Right lobe of liver (tissue), 6 donors: ENCODE results near the gene CENPX. TPM values are rescaled to one million over a fixed set of nuclear protein-coding genes. Genes with fewer than 3 reads are reported as not detected.
A peak's percentile ranks its signal among the peaks of the same experiment; 100 is the strongest.

Source experiments
- ATAC-seq, 4 donors: fragments of 200-7000 bp; cut with Tn5 transposase; one replicate each; pipeline ENCODE4 v1.9.1; 2020; ENCODE audit warnings: mild to moderate bottlenecking in 4 of 4, moderate library complexity in 4 of 4
- DNase-seq, 3 donors: peaks; one replicate each; pipeline ENCODE4 v3.0.0-alpha.2; 2020
- H3K27ac ChIP-seq, 3 donors: fragments of 200-600 bp; one replicate each; pipeline ENCODE4 v1.8.0; 2022
- H3K27me3 ChIP-seq, 2 donors: fragments of 200-600 bp; one replicate each; pipeline ENCODE4 v1.8.0; 2022
- H3K36me3 ChIP-seq, 4 donors: fragments of 200-600 bp; sonication (generic) in 1 of 4; one replicate each; pipeline versions ENCODE4 v1.5.1 to v1.8.0; 2017 to 2022; ENCODE audit warnings: control low read depth in 1 of 4
- H3K4me1 ChIP-seq, 4 donors: fragments of 200-600 bp; sonication (generic) in 1 of 4; one replicate each; pipeline versions ENCODE4 v1.5.1 to v1.8.0; 2017 to 2022; ENCODE audit warnings: control low read depth in 1 of 4
- H3K4me3 ChIP-seq, 3 donors: fragments of 200-600 bp; one replicate each; pipeline ENCODE4 v1.8.0; 2022
- H3K9me3 ChIP-seq, 4 donors: fragments of 200-600 bp; sonication (generic) in 1 of 4; one replicate each; pipeline versions ENCODE4 v1.5.1 to v1.8.0; 2017 to 2022; ENCODE audit warnings: control low read depth in 1 of 4
- CTCF ChIP-seq, 4 donors: fragments of 200-600 bp in 3 of 4; fragments of 450-650 bp in 1 of 4; IDR thresholded peaks; one replicate each; pipeline versions ENCODE4 v1.5.1 to v1.8.0; 2016 to 2022; ENCODE audit warnings: antibody characterized with exemption in 4 of 4, mild to moderate bottlenecking in 2 of 4
- POLR2A ChIP-seq: fragments of 450-650 bp; IDR thresholded peaks from one replicate; pipeline ENCODE4 v1.6.1; 2017; ENCODE audit warnings: antibody characterized with exemption, mild to moderate bottlenecking
- WGBS: methylation state at CpG from one replicate; pipeline ENCODE4 v1.1.6; 2018; ENCODE audit warnings: low coverage, low lambda C conversion rate; ENCODE audit not compliant: insufficient coverage; ENCODE audit errors: missing lambda C conversion rate; 5-methylcytosine and 5-hydroxymethylcytosine counted together
- intact Hi-C, 2 donors: fragments of 100-400 bp; cut with DNase I; formaldehyde crosslinking; loops; one replicate each; pipeline versions ENCODE4 v1.11.2 to v1.14.1; 2022
- total RNA-seq, 6 experiments: library from RNA; depleted of rRNA in 2 of 6; stranded (reverse); fragments of >200 nt in 2 of 6; fragmentation: NEBNext Ultra II Directional in 3 of 6; extraction: Animal tissue kit (Norgen Biotek cat#: 25700) in 3 of 6; gene quantifications; one replicate each; pipeline versions ENCODE4 v1.1.0 to v1.2.4, GENCODE V29; 2016 to 2023
- donor health status: DM: no; HTN: yes; CAD: no.
- donor health status: DM: no; HTN: no; CAD: no.
- donor health status: DM: no; HTN: no; CAD: no.
- donor health status: DM: no; HTN: yes; CAD: no.
- donor health status: DM: no; HTN: yes; CAD: no.

Gene CENPX
- total RNA-seq, 6 experiments from 2014 or later: 27.3 to 81.1 (median 47.8) TPM

- peak; percentile 56 to 87 (median 86) for DNase-seq
- H3K4me1 ChIP-seq: peaks cover 0 to 26% (median 11%) of the 10 kb centered on the region in 4 donors
- ATAC-seq: peak; percentile 14 to 59 (median 46)
- 5% methylated on average over 16 of the region's 30 CpGs for WGBS
- peak overlapping the region; percentile 72 to 87 (median 86) for H3K4me3 ChIP-seq
- TF ChIP-seq CTCF (IDR thresholded peaks at IDR 0.05) (no peak), POLR2A (no peak)
- no peaks in the 10 kb centered on the region for H3K9me3 ChIP-seq
- peak overlapping the region; percentile 59 to 97 (median 89) for H3K27ac ChIP-seq
- H3K27me3 ChIP-seq: no peaks in the 10 kb centered on the region
- intact Hi-C loops: no loop called here
- peaks cover 0 to 2% (median 0%) of the 10 kb centered on the region in 4 donors for H3K36me3 ChIP-seq
Measured at GRCh38 chr17:81976332-81977210, 46.1 kb downstream of the CENPX start.

DNA sequence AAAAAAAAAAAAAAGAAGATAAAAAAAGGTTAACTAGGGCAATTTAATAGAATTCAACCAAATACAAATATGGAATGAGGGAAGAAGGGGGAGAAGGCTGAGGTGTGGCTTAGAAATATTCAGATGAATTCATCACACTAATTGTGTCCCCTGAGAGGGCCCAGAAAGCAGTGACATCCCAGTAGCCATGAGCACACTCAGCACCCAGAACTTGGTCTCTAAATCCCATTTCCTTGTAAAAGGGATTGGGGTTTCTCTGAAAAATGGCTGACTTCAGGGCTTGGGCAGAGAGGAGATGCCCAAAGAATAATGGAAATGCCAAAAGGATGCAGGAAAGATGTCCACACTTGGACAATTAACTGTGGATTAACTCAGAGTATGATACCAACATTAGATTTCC lies 49.2 kb downstream of the CENPX start:
- intact Hi-C loops: no loop called here
- no peaks in the 10 kb centered on the region for H3K36me3 ChIP-seq
- no peak for TF ChIP-seq CTCF (IDR thresholded peaks at IDR 0.05)
- no peak for TF ChIP-seq POLR2A
- DNase-seq (no peak), ATAC-seq (no peak)
- H3K4me3 ChIP-seq: no peak overlapping the region
- no peaks in the 10 kb centered on the region for H3K27me3 ChIP-seq
- peaks cover 0 to 12% (median 5%) of the 10 kb centered on the region in 4 donors for H3K4me1 ChIP-seq
- H3K9me3 ChIP-seq: no peaks in the 10 kb centered on the region
- H3K27ac ChIP-seq: no peak overlapping the region

- ATAC-seq: no peak
- WGBS: 66% methylated on average over 8 of the region's 12 CpGs
- Histone ChIP-seq H3K4me1 (peaks cover 0 to 18% (median 7%) of the 10 kb centered on the region in 4 donors), H3K27ac (no peak overlapping the region), H3K9me3 (no peaks in the 10 kb centered on the region), H3K27me3 (no peaks in the 10 kb centered on the region), H3K4me3 (no peak overlapping the region), H3K36me3 (no peaks in the 10 kb centered on the region)
- intact Hi-C loops: no loop called here
- no peak for DNase-seq
- no peak for TF ChIP-seq CTCF (IDR thresholded peaks at IDR 0.05)
Measured at GRCh38 chr17:81968850-81969812, 53.5 kb downstream of the CENPX start.

Other genes starting within 250 kb of the CENPX start
- 100 to 1,000 TPM in 2 of 6 experiments, 10 to 100 TPM in 4; 39.5 to 146 (median 68.5) TPM for gene GCGR, start 218.7 kb downstream of the CENPX start, total RNA-seq
- 10 to 100 TPM; 19.0 to 32.6 (median 25.7) TPM for gene MCRIP1, start 189.6 kb downstream of the CENPX start, total RNA-seq
- under 1 TPM in 3 of 6 experiments, not detected in 3; 0.27 to 0.62 (median 0.40) TPM for gene PPP1R27, start 187.8 kb downstream of the CENPX start, total RNA-seq
- 1,000 to 10,000 TPM in 5 of 6 experiments, 100 to 1,000 TPM in 1; 856 to 5,039 (median 1,455) TPM for gene P4HB, start 162.3 kb downstream of the CENPX start, total RNA-seq
- 100 to 1,000 TPM in 5 of 6 experiments, 10 to 100 TPM in 1; 92.4 to 162 (median 137) TPM for gene ARHGDIA, start 151.5 kb downstream of the CENPX start, total RNA-seq
- 10 to 100 TPM; 11.6 to 20.3 (median 18.8) TPM for gene ALYREF, start 131.3 kb downstream of the CENPX start, total RNA-seq
- 100 to 1,000 TPM in 1 of 6 experiments, 10 to 100 TPM in 5; 54.3 to 101 (median 73.3) TPM for gene ANAPC11, start 131.2 kb downstream of the CENPX start, total RNA-seq
- gene NPB, start 120.6 kb downstream of the CENPX start, total RNA-seq: 1 to 10 TPM in 2 of 6 experiments, under 1 TPM in 2, not detected in 2; 0.12 to 1.5 (median 0.87) TPM
- 100 to 1,000 TPM in 1 of 6 experiments, 10 to 100 TPM in 5; 63.5 to 103 (median 89.3) TPM for gene PCYT2, start 111.5 kb downstream of the CENPX start, total RNA-seq
- gene SIRT7, start 104.7 kb downstream of the CENPX start, total RNA-seq: 10 to 100 TPM in 4 of 6 experiments, 1 to 10 TPM in 2; 7.4 to 15.0 (median 12.2) TPM
- 10 to 100 TPM in 2 of 6 experiments, 1 to 10 TPM in 4; 7.4 to 12.9 (median 9.2) TPM for gene MAFG, start 95.1 kb downstream of the CENPX start, total RNA-seq
- gene PYCR1, start 85.6 kb downstream of the CENPX start, total RNA-seq: 10 to 100 TPM in 1 of 6 experiments, 1 to 10 TPM in 5; 3.2 to 10.6 (median 5.1) TPM
- not detected for gene MYADML2, start 75.6 kb downstream of the CENPX start, total RNA-seq
- gene NOTUM, start 61.7 kb downstream of the CENPX start, total RNA-seq: 1 to 10 TPM; 1.2 to 7.6 (median 3.0) TPM
- 10 to 100 TPM; 24.4 to 55.6 (median 32.9) TPM for gene ASPSCR1, start 45.2 kb downstream of the CENPX start, total RNA-seq
- 10 to 100 TPM in 3 of 6 experiments, 1 to 10 TPM in 3; 4.9 to 15.6 (median 11.9) TPM for gene LRRC45, start 427 bp upstream of the CENPX start, total RNA-seq
- 1 to 10 TPM; 3.4 to 9.0 (median 5.4) TPM for gene RAC3, start 8.8 kb upstream of the CENPX start, total RNA-seq
- 1,000 to 10,000 TPM in 2 of 6 experiments, 100 to 1,000 TPM in 4; 389 to 1,607 (median 735) TPM for gene DCXR, start 14.8 kb upstream of the CENPX start, total RNA-seq
- gene RFNG, start 28.9 kb upstream of the CENPX start, total RNA-seq: 10 to 100 TPM; 29.9 to 53.3 (median 43.7) TPM
- gene GPS1, start 29.0 kb upstream of the CENPX start, total RNA-seq: 10 to 100 TPM; 46.5 to 93.5 (median 62.1) TPM
- 100 to 1,000 TPM in 2 of 6 experiments, 10 to 100 TPM in 4; 61.8 to 115 (median 89.9) TPM for gene DUS1L, start 42.9 kb upstream of the CENPX start, total RNA-seq
- 100 to 1,000 TPM in 4 of 6 experiments, 10 to 100 TPM in 2; 76.5 to 290 (median 217) TPM for gene FASN, start 75.4 kb upstream of the CENPX start, total RNA-seq
- gene CCDC57, start 190.0 kb upstream of the CENPX start, total RNA-seq: 10 to 100 TPM; 10.1 to 37.4 (median 17.2) TPM
- 10 to 100 TPM in 2 of 6 experiments, 1 to 10 TPM in 4; 4.1 to 34.0 (median 7.3) TPM for gene SLC16A3, start 206.2 kb upstream of the CENPX start, total RNA-seq